ENCODE measurements around the gene RPS6KA5.

The RPS6KA5 gene

GRCh38 chr14:91059576-91060350, 678 bp downstream of the RPS6KA5 start:
- CTCF ChIA-PET: interaction anchor here (0.7 to 2.0 kb wide), 2 partner anchors 36 to 113 kb away, joined by 3 to 15 read pairs; no protein-coding TSS in a partner anchor
- TF ChIP-seq CTCF (conservative IDR thresholded peaks at IDR 0.05; ENCODE audit: low read depth): peak; percentile 40; the same call in 1 of the 2 replicates
- POLR2A ChIA-PET (ENCODE audit: low non-redundant PET): no interaction called here

DNA sequence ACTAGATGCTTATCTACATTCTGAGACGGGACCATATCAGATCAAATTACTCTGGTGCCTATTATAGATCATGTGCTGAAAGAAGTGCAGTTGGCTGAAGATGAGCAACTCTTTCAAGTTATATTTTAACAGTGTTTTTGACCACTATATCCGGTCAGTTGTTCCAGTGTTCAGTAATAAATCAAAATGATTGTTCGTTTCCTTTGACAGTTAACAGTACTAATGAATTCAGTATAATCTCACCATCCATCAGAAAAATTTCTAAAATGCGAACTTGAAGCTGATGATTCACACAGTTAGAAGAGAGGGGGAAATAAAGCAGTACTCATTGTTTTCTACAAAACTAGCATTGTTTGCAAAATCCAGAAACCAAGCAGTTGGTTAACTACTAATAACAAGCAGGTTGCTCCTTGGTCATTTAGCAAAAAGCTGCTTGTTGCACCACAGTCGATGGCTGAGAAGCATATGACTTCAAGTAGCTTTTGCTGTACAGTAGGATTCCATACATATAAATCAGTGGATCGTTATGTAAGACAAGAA, 2.3 kb downstream of the RPS6KA5 start:
- no peak overlapping the region for H3K27ac ChIP-seq
- DNase-seq (ENCODE audit: low spot score): no peak
- no peak for TF ChIP-seq CTCF (conservative IDR thresholded peaks at IDR 0.05; ENCODE audit: low read depth)
- CTCF ChIA-PET: interaction anchor here (1.2 kb wide), 1 partner anchor 20 kb away, joined by 3 read pairs; no protein-coding TSS in a partner anchor
- POLR2A ChIA-PET (ENCODE audit: low non-redundant PET): no interaction called here

More at GRCh38 chr14:91059576-91060350, 678 bp downstream of the RPS6KA5 start:
- peak overlapping the region; percentile 95 for H3K27ac ChIP-seq
- DNase-seq (ENCODE audit: low spot score): peak; percentile 28

GRCh38 chr14:91056361-91056760, 4.1 kb downstream of the RPS6KA5 start:
- no peak overlapping the region for H3K27ac ChIP-seq
- POLR2A ChIA-PET (ENCODE audit: low non-redundant PET): interaction anchor here (0.5 kb wide), 1 partner anchor 93 kb away, joined by 5 read pairs; no protein-coding TSS in a partner anchor
- CTCF ChIA-PET: no interaction called here
- DNase-seq (ENCODE audit: low spot score): no peak
- TF ChIP-seq CTCF (conservative IDR thresholded peaks at IDR 0.05; ENCODE audit: low read depth): no peak

DNA sequence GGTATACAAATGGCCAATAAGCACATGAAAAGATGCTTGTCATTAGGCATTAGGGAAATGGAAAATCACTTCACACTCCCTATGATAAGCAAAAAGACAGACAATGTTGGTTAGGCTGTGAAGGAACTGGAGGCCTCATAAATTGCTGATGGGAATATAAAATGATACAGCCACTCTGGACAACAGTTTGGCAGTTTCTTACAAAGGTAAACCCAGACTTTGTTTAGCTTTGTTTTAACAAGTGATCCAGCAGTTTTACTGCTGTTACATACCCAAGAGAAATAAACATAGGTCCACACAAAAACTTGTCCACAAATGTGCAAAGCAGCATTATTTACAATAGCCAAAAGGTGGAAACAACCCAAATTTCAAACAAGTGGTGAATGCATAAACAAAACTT, 5.4 kb downstream of the RPS6KA5 start:
- ChIA-PET CTCF (no interaction called here), POLR2A (ENCODE audit: low non-redundant PET) (no interaction called here)
- DNase-seq (ENCODE audit: low spot score): no peak
- H3K27ac ChIP-seq: no peak overlapping the region
- no peak for TF ChIP-seq CTCF (conservative IDR thresholded peaks at IDR 0.05; ENCODE audit: low read depth)

DNA sequence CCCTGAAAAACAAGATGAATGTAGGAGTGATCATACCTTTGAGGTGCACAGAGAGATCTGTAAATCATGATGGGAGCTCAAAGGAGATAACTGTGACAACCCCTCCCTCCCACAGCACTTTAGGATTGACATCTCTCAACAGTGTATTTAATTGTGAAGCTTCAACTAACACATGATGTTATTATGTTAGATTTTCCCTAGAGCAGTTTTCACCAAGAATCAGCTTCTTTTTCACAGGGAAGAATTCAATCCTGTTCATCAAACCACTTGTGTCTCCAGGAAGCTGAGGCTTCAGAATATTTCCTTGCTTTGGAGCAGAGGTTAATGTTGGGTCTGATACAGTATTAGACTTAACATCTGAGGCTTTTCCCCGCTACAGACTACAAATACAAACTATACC, 11.8 kb downstream of the RPS6KA5 start:
- no peak overlapping the region for H3K27ac ChIP-seq
- no peak for TF ChIP-seq CTCF (conservative IDR thresholded peaks at IDR 0.05; ENCODE audit: low read depth)
- ChIA-PET CTCF (interaction anchor here (0.6 kb wide), 1 partner anchor 21 kb away, joined by 4 read pairs; no protein-coding TSS in a partner anchor), POLR2A (ENCODE audit: low non-redundant PET) (interaction anchor here (0.6 kb wide), 1 partner anchor 110 kb away, joined by 5 read pairs; no protein-coding TSS in a partner anchor)
- no peak for DNase-seq (ENCODE audit: low spot score)

GRCh38 chr14:91048265-91048664, 12.2 kb downstream of the RPS6KA5 start:
- no peak for DNase-seq (ENCODE audit: low spot score)
- no peak for TF ChIP-seq CTCF (conservative IDR thresholded peaks at IDR 0.05; ENCODE audit: low read depth)
- no peak overlapping the region for H3K27ac ChIP-seq
- ChIA-PET CTCF (interaction anchor here (0.6 kb wide), 1 partner anchor 21 kb away, joined by 4 read pairs; no protein-coding TSS in a partner anchor), POLR2A (ENCODE audit: low non-redundant PET) (interaction anchor here (0.6 kb wide), 1 partner anchor 110 kb away, joined by 5 read pairs; no protein-coding TSS in a partner anchor)
